ENCODE measurements around the gene HMCN2.
A peak's percentile ranks its signal among the peaks of the same experiment; 100 is the strongest.
"Not testable (repeated sequence)": the region's sequence is repeated elsewhere in the genome, so short reads cannot be mapped to it uniquely, and the experiment has no call there.

Gene HMCN2

DNA sequence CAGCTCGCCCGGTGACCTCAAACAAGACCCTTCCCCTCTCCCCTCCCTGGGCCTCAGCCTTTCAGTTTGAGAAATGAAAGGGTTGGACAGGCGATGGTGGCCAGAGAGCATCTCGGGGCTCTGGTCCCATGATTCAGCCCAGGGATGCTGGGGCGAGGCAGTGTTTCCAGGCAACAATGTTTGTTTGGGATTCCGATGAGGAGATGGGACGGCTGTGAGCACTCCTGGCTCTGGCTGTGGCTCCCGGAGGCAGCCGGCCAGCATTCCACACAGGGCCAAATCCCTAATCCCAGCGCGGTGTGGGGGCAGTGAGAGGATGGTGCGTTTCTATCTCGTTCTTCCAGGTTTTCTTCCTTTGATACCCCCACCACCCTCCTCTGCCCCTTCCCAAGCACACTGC, 66.0 kb downstream of the HMCN2 start:
- no peak for DNase-seq

DNA sequence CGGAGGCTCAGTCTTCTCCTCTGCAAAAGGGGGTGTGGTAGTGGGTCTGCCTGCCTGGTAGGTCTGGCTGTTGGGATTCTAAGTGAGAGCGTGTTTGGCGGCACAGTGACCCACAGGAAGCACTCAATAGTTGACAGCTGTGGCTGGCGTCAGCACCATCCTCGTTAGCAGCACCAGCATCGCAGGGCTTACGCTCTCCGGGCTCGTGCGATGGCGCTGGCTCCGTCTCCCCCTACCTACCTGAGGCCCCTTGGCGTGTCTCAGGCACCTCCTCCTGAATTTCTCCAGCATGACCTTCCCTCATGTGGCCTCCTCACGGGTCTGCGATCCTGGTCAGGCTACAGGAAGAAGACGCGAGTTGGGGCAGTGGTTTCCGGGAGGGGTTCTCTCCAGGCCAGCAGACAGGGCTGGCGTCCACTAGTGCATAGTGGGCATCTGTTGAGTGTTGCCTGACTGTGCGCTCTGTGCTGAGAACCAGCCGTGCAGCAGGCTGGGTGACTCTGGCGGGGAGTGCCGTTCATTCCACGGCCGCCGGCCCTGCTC, 66.9 kb downstream of the HMCN2 start:
- no peak for DNase-seq

DNA sequence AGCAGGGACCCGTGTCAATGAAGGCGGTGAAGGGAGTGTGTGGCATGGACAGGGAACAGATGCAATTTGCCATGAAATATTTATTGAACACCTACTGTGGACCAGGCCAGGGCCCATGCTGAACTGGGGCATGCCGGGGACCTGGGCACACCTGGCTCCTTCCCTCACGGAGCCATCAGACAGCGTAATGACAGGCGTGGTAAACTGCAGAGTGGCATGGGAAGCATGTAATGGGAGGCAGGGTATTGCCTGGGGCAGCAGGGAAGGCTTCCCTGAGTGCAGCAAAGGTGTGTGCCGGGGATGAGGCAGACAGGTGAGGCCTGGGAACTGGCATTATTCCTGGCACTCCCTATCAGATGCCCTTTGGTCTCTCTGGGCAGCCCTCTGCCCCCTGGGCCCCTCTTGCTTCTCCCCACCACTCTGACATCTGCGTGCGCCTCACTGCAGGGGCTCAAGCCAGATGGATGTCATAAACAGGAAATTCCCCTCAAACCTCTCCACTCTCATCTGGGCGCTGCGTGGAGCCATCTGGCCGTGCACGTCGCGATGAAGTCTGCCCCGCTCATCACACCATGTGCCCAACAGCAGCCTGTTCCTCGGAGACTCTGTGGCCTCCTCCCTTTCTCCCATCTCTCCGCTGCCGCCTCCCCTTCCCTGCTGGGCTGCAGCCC, 67.6 kb downstream of the HMCN2 start:
- peak; percentile 34 for DNase-seq

DNA sequence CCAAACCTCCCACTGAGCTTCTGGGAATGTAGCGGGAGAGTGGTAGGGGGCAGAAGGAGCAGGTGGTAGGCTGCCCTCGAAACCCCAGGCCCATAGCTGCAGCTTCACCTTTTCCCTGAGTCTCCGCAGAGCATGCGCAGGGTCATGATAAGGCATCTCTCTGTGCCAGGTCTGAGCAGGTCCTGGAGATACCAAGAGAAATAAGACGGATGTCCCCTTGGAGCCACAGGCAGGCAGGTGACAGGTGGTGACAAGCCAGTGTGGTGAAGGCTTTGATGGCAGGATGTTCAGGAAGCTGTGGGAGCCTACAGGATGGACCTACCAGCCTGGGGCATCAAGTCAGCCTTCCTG, 68.1 kb downstream of the HMCN2 start:
- no peak for DNase-seq

DNA sequence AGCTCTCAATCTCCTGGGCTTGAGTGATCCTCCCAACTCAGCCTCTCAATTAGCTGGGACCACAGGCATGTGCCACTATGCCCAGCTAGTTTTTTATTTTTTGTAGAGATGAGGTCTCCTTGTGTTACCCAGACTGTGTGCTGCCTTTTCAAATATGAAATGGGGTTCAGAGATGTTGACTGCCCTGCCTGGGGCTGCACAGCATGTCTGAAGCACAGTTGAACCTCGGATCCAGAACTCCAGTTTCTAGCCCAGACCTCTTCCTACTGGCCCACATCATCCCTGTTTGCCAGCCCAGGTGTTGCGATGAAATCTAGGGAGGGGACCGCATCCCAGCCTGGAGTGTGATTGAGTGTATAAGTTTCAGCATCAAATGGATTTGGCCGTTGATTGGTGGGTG, 69.4 kb downstream of the HMCN2 start:
- DNase-seq = no peak

DNA sequence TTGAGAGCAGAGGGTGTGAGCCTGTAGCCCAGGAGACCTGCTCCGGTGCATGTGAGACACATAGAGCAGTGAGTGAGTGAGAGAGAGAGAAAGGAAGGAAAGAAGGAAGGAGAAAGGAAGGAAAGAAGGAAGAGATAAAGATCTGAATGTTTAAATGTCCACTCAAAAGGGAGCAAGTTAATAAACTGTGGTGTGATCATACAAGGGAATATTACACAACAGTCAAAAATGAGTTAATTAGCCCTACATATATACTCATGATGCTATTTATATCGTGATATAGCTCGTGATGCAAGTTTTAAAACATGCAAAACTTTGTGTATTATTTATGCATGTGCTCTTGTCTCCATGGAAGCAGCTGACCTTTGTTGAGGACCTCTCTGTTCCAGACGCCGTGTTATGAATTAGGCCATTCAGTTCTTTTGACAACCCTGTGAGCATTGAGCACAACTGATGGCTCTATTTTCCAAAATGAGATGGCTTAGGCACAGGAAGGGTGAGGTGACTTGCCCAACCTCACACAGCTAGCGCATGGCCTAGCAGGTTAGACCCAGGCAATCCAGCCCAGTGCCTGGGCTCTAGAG, 70.6 kb downstream of the HMCN2 start:
- no peak for DNase-seq

DNA sequence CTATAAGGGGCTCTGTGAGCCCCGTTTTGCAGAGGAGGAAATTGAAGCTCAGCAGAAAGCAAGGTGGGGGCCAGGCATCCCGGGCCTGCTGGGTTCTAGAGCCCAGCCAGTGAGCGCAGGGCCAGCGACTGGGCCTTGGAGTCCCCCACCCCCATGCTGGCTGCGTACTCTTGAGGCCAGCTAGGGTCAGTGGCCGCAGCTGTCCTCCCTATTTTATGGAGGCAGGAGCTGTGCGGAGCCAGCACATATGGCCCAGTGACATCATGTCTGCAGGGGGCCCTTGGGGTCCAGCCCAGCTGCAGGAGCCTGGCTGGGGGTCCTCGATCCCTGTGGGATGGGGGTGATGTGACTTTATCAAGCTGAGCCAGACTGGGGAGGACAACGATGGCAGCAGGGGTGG, 71.3 kb downstream of the HMCN2 start:
- DNase-seq = no peak

DNA sequence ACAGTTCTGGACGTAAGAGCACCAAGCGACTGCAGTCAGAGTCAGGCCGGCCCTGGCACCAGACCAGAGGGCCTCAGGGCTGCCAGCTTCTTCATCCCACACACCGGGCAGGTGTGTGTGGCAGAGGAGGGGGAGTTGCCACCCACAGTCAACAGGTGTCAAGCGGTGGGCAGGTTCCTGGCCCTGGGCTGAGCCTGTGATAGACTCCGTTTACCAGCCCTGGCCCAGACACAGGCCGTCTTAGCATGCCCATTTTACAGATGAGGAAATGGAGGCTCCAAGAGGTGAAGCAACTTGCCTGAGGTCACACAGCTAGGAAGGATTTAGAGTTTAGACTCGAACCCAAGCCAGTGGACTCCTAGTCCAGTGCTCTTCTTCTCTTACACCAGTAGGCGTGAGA, 71.8 kb downstream of the HMCN2 start:
- DNase-seq = no peak

DNA sequence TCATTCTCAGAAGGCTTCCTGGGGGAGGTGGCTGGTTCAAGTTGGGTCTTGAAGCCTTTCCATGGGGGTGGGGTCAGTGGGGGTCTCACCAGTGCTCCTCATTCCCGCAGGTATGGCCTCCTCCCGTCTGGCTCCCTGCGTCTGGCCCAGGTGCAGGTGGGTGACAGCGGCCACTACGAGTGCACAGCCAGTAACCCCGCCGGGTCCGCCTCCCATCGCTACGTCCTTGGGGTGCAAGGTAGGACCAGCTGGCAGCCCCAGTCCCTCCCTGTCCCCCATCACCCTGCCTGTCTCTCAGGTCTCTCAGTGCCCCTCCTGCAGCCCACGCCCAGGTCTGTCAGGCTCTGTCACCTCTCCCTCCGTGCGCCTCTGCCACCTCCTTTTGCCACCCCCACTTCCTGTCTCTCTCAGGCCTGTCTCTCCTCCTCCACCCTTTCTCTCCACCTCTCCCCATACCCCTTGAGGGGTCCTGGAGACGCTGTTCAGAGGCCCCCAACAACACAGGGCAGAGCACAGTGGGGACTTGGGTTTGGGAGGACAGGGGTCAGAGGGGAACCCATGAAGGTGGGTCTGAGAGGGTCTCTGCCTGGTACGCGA, 72.3 kb downstream of the HMCN2 start:
- no peak for DNase-seq

DNA sequence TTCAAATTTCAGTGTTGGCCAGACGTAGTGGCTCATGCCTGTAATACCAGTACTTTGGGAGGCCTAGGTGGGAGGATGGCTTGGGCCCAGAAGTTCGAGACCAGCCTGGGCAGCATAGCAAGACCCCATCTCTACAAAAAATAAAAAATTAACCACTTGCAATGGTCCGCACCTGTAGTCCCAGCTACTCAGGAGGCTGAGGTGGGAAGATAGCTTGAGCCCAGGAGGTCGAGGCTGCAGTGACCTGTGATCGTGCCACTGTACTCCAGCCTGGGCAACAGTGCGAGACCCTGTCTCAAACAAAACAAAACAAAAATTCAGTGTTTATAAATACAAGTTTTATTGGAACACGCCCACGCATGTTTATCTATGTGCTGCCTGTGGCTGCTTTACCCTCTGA, 73.3 kb downstream of the HMCN2 start:
- not testable (repeated sequence) for DNase-seq

DNA sequence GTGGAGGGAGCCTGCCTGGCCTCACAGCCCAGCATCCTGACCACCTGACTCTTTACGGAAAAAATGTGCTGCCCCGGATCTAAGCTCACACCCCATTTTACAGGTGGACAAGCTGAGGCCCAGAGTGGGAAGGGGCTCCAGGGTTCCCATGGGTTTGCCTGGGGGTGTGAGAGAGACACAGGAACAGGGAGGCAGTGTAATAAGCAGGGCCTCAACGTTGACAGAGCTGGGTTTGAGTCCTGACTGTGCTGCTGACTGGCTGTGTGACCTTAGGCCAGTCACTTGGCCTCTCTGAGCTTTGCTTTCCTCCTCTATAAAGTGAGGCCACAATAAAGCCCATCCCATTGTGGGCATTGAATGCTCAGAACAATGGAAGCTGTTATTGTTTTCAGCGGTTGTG, 73.7 kb downstream of the HMCN2 start:
- no peak for DNase-seq

DNA sequence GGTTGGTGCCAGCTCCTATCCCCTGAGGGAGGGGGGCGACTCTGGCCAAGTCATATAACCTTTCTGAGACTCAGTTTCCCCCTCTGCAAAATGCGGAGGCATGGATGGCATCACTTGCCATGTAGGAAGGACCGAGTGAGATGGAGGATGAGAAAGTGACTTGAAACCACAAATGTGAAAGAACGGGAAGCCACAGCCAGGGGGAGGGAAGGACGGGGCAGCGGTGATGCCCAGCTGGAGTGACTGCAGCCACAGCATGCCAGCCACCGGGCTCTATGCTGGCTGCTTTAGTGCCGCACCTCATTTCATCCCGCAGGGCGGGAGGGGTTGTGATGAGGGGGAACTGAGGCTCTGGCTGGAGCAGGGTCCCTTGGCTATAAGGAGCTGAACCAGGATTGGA, 74.5 kb downstream of the HMCN2 start:
- DNase-seq = no peak

DNA sequence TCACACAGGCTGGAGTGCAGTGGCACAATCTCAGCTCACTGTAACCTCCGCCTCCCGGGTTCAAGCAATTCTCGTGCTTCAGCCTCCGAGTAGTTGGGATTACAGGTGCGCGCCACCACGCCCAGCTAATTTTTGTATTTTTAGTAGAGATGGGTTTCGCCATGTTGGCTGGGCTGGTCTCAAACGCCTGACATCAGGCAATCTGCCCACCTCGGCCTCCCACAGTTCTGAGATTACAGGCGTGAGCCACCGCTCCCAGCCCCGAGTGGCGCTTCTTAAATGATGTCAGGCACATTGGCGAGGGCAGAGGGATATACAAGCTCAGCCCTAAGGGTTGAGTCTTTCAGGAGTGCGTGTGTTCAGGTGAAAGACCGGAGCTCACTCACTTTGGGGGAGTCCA, 75.0 kb downstream of the HMCN2 start:
- not testable (repeated sequence) for DNase-seq

DNA sequence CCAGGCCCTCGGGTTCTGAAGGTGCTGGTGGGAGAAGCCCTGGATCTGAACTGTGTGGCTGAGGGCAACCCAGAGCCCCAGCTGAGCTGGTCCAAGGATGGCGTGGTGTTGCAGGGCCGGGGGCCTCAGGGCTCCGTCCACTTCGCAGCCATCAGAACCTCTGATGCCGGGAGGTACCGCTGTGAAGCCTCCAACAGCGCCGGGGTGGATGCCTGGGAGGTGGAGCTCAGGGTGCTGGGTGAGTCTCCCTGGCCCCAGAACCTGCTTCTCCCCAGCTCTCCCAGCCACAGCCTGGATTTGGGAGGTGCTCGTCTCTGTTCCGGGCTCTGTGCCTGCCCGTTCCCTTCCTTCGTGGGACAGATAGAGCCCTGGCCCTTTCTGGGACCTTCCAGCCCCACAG, 75.6 kb downstream of the HMCN2 start:
- no peak for DNase-seq

DNA sequence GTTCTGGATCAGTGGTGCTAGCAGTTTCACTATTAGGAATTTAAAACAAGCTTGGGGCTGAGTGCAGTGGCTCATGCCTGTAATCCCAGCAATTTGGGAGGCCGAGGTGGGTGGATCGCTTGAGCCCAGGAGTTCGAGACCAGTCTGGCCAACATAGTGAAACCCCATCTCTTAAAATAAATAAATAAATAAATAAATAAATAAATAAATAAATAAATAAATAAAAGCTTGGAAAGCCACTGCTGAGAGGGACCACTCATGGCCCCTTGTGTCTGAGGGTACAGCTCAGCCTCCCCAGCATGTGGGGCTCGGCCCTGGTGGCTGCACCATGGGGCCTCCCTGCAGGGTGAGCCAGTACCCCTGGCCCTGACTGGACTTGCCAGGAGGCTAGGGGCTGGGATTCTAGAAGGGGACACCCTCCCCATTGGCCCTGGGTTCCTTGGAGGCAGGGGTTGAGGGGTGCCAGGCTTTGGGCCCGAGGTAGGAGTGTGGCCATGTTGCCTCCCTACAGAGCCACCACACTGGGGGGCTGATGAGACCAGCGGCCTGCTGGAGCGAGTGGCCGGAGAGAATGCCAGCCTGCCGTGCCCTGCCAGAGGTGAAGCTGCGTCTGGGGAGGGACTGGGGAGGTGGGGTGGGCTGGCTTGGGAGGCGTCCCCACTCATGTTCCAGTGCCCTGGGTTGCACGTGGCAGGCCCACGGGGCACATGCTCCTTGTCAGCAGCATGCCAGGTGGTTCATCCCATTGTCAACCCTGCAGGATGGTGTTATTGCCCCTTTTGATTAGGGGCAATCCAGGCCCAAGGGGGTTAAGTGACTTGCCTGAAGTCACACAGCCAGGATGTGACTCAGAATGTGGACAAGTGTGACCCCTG, 76.5 kb downstream of the HMCN2 start:
- DNase-seq = no peak

DNA sequence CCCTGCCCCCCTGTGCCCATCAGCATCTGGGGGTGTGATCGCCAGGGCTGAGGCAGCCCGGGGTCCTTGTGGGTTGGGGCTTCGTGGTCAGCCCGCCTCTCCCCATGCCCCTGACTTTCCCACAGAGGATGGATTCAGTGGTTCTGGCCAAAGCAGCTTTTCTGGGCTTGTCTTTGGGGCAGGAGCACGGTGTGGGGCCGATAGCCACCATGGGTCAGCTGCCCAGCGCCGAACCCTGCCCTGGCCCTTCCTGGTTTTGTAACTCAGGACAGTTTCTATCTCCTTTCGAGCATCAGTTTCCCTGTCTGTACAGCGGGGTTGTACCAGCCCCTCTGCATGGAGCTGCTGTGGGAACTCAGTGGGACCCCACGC, 77.1 kb downstream of the HMCN2 start:
- no peak for DNase-seq

DNA sequence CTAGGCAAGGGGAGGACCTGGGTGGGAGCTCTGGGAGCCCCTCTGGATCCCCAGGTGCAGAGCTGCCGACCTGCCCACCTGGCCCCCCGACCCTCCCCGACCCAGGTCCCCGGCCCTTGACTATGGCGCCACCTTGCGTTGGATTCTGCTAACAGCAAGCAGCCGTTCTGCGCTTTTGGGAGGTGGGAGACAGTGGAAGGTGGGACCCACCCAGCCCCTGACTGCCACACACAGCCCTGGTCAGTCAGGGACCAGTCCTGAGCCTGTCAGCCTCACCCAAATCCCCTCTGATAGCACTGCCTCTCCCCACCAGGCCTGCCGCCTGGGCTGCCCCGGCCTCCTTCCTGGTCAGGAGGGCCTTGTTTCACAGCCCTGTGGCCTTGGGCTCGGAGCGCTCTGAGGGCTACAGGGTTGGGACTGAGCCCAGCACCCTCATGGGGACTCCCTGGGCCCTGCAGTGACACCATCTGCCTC, 77.9 kb downstream of the HMCN2 start:
- peak; percentile 10 for DNase-seq

DNA sequence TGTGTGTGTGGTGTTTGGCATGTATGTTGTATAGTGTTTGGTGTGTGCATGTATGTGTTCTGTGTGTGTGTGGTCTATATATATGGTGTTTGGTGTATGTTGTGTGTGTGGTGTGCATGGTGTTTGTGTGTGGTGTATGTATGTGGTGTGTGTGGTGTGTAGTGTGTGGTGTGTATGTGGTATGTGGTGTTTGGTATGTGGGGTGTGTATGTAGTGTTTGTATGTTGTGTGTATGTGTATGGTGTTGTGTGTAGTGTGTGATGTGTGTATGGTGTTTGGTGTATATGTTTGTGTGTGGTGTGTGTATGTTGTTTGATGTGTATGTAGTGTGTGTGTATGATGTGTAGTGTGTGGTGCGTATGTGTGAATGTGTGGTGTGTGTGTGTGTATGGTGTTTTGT, 78.8 kb downstream of the HMCN2 start:
- no peak for DNase-seq

DNA sequence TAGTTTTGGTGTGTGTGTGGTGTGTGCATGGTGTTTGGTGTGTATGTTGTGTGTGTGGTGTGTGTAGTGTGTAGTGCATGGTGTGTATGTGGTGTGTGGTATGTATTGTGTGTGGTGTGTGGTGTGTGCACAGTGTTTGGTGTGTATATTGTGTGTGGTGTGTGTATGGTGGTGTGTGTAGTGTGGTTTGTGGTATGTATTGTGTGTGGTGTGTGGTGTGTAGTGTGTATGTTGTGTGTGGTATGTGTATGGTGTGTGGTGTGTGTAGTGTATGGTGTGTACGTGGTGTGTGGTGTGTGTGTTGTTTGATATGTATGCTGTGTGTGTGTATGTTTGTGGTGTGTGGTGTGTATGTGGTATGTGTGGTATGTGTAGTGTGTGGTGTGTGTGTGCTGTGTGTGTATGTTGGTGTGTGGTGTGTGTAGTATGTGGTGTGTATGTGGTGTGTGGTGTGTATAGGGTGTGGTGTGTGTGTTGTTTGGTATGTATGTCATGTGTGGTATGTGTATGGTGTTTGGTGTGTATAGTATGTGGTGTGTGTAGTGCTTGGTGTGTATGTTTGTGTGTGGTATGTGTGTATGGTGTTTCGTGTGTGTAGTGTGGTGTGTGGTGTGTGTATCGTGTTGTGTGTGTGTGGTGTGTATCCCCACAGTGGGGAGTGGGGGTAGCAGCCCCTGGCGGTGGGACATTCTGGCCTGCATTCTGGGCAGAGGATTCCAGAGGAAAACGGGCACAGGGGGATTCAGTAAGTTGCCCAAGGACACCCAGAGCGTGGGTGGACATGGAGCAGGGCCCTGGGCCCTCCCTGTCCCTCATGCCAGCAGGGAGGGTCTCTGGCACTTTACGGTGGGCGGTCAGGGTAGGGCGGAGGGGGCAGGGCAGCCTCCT, 79.7 kb downstream of the HMCN2 start:
- no peak for DNase-seq

DNA sequence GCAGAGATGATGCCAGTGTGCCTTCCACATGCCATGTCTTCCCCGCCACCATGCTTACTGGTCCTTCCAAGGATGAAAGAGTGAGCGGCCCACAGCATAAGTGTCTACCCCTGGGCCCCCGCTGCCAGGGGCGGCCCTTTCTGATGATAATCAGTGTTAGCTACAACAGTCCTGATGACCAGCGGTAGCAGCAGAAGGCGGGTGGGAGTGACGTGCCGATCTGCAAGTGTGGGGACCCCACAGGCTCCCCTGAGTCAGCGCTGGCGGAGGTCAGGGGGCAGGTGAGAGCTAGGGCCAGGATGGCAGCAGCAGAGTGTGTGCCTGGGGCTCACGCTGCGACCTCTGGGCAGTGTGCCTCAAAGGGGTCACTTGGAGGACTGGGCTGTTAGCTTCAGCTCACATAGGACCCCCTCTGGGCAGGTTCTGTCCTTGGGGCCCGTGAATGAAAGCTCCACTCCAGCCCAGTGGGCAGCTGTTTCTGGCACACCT, 80.4 kb downstream of the HMCN2 start:
- no peak for DNase-seq

DNA sequence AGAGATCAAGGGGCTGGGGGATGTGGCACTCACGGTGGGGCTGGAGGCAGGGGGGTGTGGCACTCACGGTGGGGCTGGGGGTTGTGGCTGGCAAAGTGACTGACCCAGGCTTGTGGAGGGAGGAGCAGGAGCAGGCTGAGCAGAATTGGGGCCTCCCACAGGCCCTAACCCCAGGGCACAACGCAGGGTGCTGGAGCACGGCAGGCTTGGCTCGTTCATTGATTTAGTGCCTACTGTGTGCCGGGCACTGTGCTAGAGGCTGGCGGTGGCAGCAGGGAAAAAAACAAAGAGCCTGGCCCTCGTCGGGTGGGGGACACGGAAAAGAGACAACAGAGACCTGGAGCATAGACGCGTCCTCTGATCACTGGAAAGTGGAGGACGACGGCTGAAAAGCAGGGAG, 80.9 kb downstream of the HMCN2 start:
- no peak for DNase-seq

DNA sequence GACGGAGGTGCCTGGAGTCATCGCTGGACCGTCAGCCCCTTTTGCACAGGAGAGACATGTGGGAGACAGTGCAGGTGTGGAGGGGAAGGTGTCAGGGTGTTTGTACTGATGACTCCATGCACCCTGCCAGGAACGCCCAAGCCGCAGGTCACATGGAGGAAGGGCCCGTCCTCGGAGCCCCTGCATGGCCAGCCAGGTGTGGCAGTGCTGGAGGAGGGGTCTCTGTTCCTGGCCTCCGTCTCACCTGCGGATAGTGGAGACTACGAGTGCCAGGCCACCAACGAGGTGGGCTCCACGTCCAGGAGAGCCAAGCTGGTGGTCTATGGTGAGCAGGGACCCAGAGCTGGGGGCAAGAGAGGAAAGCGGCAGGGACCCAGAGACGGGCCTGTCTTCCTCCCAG, 81.5 kb downstream of the HMCN2 start:
- DNase-seq = no peak

Data from DMS79 treated with DMSO at 0.1 percent for 48 hours (cell line).